Activated CD4-positive, alpha-beta T cell treated with anti-CD3 and anti-CD28 coated beads for 36 hours (primary cell): ENCODE results near the gene AGT. TPM values are rescaled to one million over a fixed set of nuclear protein-coding genes. Genes with fewer than 3 reads are reported as not detected.
"Not testable (repeated sequence)": the region's sequence is repeated elsewhere in the genome, so short reads cannot be mapped to it uniquely, and the experiment has no call there.

ENCODE experiments used
- ATAC-seq: fragments of 200-7000 bp; cut with Tn5 transposase; one replicate; pipeline ENCODE4 v1.10.0; 2021; ENCODE audit warnings: mild to moderate bottlenecking, moderate library complexity
- CTCF ChIA-PET: fragments of 350-600 bp; sonication (Branson Sonifier 250); formaldehyde crosslinking; loops from one replicate; lab custom pipeline; 2021; ENCODE audit warnings: antibody characterized with exemption; lab: Charles Lee
- POLR2A ChIA-PET: fragments of 350-600 bp; sonication (Branson Sonifier 250); formaldehyde crosslinking; loops from one replicate; lab custom pipeline; 2021; ENCODE audit warnings: antibody characterized with exemption, inconsistent platforms; lab: Charles Lee
- DNase-seq: peaks from one replicate; pipeline ENCODE4 v3.0.0-alpha.2; 2020
- H3K27ac Mint-ChIP-seq: one replicate; pipeline ENCODE4 v1.8.0; 2021; ENCODE audit warnings: mixed read lengths
- H3K27me3 Mint-ChIP-seq: one replicate; pipeline ENCODE4 v1.8.0; 2021; ENCODE audit warnings: mixed read lengths
- H3K36me3 Mint-ChIP-seq: one replicate; pipeline ENCODE4 v1.8.0; 2021; ENCODE audit warnings: low read depth, mixed read lengths
- H3K4me1 Mint-ChIP-seq: one replicate; pipeline ENCODE4 v1.8.0; 2021; ENCODE audit warnings: mixed read lengths
- H3K4me3 Mint-ChIP-seq: one replicate; pipeline ENCODE4 v1.8.0; 2021; ENCODE audit warnings: mild to moderate bottlenecking, moderate library complexity, mixed read lengths
- H3K9me3 Mint-ChIP-seq: one replicate; pipeline ENCODE4 v1.8.0; 2021; ENCODE audit warnings: low read depth, mixed read lengths
- intact Hi-C, 2 experiments: fragments of 100-400 bp; cut with DNase I in 1 of 2; cut with micrococcal nuclease in 1 of 2; formaldehyde crosslinking; loops; one replicate each; pipeline versions ENCODE4 v1.14.2 to v1.15.1; 2022 to 2024; cut with DNase I, micrococcal nuclease
- total RNA-seq, 2 experiments: library from RNA; stranded (reverse); gene quantifications; one replicate each; pipeline ENCODE4 v1.2.3, GENCODE V29; 2021

Gene AGT
- total RNA-seq, 2 experiments from 2014 or later = not detected

- intact Hi-C loops, POLR2A ChIA-PET, H3K9me3 Mint-ChIP-seq, DNase-seq, H3K4me3 Mint-ChIP-seq, ATAC-seq, H3K27me3 Mint-ChIP-seq: not testable (repeated sequence)
- Mint-ChIP-seq H3K4me1 (peaks cover 30% of the 10 kb centered on the region), H3K36me3 (peaks cover 17% of the 10 kb centered on the region), H3K27ac (peak overlapping the region; percentile 1)
- CTCF ChIA-PET = interaction anchor here (0.7 kb wide), 1 partner anchor 155 kb away, joined by 3 read pairs; no protein-coding TSS in a partner anchor
These were observed 57.2 kb downstream of the AGT start for GRCh38 chr1:230656719-230657118.

Other genes starting within 250 kb of the AGT start
- gene COG2, start 71.6 kb downstream of the AGT start, total RNA-seq = 10 to 100 TPM; 28.1 to 32.0 TPM
- not detected for gene CAPN9, start 33.3 kb upstream of the AGT start, total RNA-seq
- 1 to 10 TPM; 5.8 to 6.9 TPM for gene C1orf198, start 154.4 kb upstream of the AGT start, total RNA-seq